Stimulated activated naive CD8-positive, alpha-beta T cell treated with anti-CD3 and anti-CD28 coated beads, Interleukin-15, Interleukin-2, amounts not matched to agents 100 ng/mL and 50 ng/mL, for 24 hours (primary cell): ENCODE measurements around the gene FMN1.

ENCODE experiments used
- H3K27ac Mint-ChIP-seq: one replicate; pipeline ENCODE4 v1.8.0; 2021; ENCODE audit warnings: mild to moderate bottlenecking, mixed read lengths
- H3K27me3 Mint-ChIP-seq: one replicate; pipeline ENCODE4 v1.8.0; 2021; ENCODE audit warnings: mixed read lengths
- H3K36me3 Mint-ChIP-seq: one replicate; pipeline ENCODE4 v1.8.0; 2021; ENCODE audit warnings: low read depth, mixed read lengths
- H3K4me1 Mint-ChIP-seq: one replicate; pipeline ENCODE4 v1.8.0; 2021; ENCODE audit warnings: low read depth, mixed read lengths
- H3K4me3 Mint-ChIP-seq: one replicate; pipeline ENCODE4 v1.8.0; 2021; ENCODE audit warnings: mild to moderate bottlenecking, mixed read lengths
- H3K9me3 Mint-ChIP-seq: one replicate; pipeline ENCODE4 v1.8.0; 2021; ENCODE audit warnings: mixed read lengths

Gene FMN1

DNA sequence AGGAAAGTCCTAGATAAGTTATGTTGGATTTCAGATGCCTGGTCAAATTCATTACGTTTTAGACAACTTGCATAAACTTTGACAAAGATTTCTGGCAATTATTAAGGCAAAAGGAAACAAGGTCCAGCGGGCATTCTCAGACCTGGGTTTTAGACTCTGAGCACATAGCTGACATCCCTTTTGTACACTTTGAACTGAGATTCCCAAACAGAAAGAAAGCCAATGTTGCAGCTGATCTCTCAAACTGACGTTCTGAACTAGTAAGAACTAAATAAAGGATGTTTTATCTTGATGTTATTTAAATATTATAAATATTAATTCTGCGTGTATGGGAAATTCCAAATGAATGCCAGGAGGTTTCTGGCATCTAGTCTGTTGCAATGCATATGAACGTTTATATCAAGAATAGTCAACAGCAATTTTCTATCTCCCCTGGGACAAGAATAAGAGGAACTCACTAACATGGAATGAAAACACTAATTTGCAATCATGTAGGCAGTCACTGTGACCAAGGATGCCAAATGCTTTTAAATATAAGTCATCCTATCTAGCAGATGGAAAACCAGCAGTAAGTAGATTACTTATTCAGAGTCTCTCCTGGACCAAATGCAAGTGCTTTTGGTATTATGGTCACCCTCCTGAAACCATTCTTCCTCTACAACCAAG lies 274.6 kb downstream of the FMN1 start:
- no peak overlapping the region for H3K4me3 Mint-ChIP-seq
- no peaks in the 10 kb centered on the region for H3K27me3 Mint-ChIP-seq
- no peaks in the 10 kb centered on the region for H3K9me3 Mint-ChIP-seq
- no peaks in the 10 kb centered on the region for H3K36me3 Mint-ChIP-seq
- H3K27ac Mint-ChIP-seq, result no peak overlapping the region
- H3K4me1 Mint-ChIP-seq, result no peaks in the 10 kb centered on the region

- Mint-ChIP-seq H3K4me3 (no peak overlapping the region), H3K27me3 (peaks cover under 1% of the 10 kb centered on the region), H3K36me3 (no peaks in the 10 kb centered on the region), H3K27ac (no peak overlapping the region), H3K4me1 (no peaks in the 10 kb centered on the region), H3K9me3 (no peaks in the 10 kb centered on the region)
Measured at GRCh38 chr15:32918547-32918946, 276.0 kb downstream of the FMN1 start.

DNA sequence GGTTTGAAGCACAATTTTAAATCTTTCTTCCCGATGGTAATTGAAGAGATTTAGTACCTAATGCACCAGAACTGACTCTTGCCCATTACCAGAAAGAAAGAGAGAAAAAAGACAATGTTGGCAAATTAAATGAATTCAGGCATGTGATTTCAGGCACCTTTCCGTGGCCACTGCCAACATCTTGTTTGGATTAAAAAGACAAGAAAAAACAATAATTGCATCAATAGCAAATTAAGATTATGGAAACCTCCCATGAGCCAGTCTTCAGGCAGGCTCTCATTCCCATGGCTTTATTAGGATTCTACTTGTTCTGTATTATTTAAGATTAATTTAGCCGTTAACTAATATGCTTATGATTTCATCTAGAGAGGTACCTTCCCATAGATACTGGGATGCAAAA lies 283.7 kb downstream of the FMN1 start:
- Mint-ChIP-seq H3K9me3 (no peaks in the 10 kb centered on the region), H3K27ac (no peak overlapping the region), H3K27me3 (peaks cover 5% of the 10 kb centered on the region), H3K4me3 (no peak overlapping the region), H3K4me1 (peaks cover 11% of the 10 kb centered on the region), H3K36me3 (no peaks in the 10 kb centered on the region)

DNA sequence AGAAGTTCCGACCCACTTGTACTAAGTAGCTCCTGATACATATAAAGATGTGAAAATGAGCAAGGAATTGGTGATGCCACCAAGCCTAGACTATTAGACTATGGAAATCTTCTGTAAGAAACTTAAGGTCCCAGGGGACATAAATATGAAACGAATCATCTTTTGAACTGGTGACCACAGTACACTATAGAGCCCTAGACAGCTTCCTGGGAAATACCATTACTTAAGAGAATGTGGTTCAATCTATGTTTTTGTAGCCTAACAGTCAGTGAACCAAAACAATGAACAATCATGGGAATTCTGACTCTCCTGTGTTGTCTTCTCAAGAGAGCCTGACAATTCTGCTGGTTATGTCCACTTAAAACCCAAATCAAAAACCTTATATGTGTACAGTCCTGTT lies 285.1 kb downstream of the FMN1 start:
- no peaks in the 10 kb centered on the region for H3K36me3 Mint-ChIP-seq
- H3K27me3 Mint-ChIP-seq, result peaks cover 5% of the 10 kb centered on the region
- peaks cover 11% of the 10 kb centered on the region for H3K4me1 Mint-ChIP-seq
- no peak overlapping the region for H3K4me3 Mint-ChIP-seq
- H3K27ac Mint-ChIP-seq, result no peak overlapping the region
- no peaks in the 10 kb centered on the region for H3K9me3 Mint-ChIP-seq

GRCh38 chr15:32908872-32909271 lies 285.6 kb downstream of the FMN1 start:
- no peak overlapping the region for H3K27ac Mint-ChIP-seq
- no peaks in the 10 kb centered on the region for H3K36me3 Mint-ChIP-seq
- no peak overlapping the region for H3K4me3 Mint-ChIP-seq
- H3K9me3 Mint-ChIP-seq, result no peaks in the 10 kb centered on the region
- H3K4me1 Mint-ChIP-seq, result peaks cover 11% of the 10 kb centered on the region
- H3K27me3 Mint-ChIP-seq, result peaks cover 5% of the 10 kb centered on the region

- Mint-ChIP-seq H3K9me3 (no peaks in the 10 kb centered on the region), H3K4me3 (no peak overlapping the region), H3K4me1 (peaks cover 11% of the 10 kb centered on the region), H3K36me3 (no peaks in the 10 kb centered on the region), H3K27me3 (peaks cover 1% of the 10 kb centered on the region), H3K27ac (no peak overlapping the region)
Measured at GRCh38 chr15:32908135-32908801, 286.2 kb downstream of the FMN1 start.

GRCh38 chr15:32905481-32905880 lies 289.0 kb downstream of the FMN1 start:
- Mint-ChIP-seq H3K4me3 (no peak overlapping the region), H3K4me1 (peaks cover 11% of the 10 kb centered on the region), H3K9me3 (no peaks in the 10 kb centered on the region), H3K27ac (no peak overlapping the region), H3K27me3 (peaks cover 8% of the 10 kb centered on the region), H3K36me3 (no peaks in the 10 kb centered on the region)

GRCh38 chr15:32904448-32904847 lies 290.1 kb downstream of the FMN1 start:
- peaks cover 11% of the 10 kb centered on the region for H3K4me1 Mint-ChIP-seq
- H3K36me3 Mint-ChIP-seq, result no peaks in the 10 kb centered on the region
- H3K4me3 Mint-ChIP-seq, result no peak overlapping the region
- peaks cover 13% of the 10 kb centered on the region for H3K27me3 Mint-ChIP-seq
- H3K27ac Mint-ChIP-seq, result no peak overlapping the region
- H3K9me3 Mint-ChIP-seq, result no peaks in the 10 kb centered on the region

DNA sequence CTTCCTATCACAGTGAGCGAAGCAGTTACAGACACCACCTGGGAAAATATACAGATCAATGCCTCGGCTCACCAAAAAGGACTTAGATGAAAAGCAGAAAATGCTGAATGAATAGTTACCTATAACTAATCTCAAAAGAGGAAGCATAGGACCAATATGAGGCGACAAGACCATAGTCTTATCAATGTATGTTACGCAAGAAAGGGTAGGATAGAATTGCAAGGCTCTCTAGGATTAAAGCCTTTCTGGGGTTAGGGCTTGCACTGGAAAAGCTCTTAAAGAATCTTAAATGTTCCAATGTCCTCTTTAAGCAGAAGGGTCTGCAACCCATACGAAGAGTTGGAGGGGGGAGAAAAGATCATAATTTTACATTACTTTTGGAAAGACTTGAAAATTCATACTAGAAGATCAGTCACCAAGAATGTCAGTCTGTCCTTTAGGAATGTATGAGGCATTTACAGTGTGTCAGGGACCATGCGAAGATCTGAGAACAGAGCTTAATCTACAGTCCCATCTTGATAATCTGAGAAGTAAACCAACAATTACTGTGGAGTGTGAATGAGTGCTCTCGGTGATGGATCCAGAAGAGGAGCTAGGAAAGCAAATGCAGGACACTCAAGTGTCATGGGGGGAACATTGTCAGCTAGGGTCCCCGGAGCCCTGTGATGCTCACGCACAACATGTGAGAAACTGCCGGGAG lies 290.8 kb downstream of the FMN1 start:
- no peak overlapping the region for H3K4me3 Mint-ChIP-seq
- no peak overlapping the region for H3K27ac Mint-ChIP-seq
- H3K9me3 Mint-ChIP-seq, result no peaks in the 10 kb centered on the region
- peaks cover 13% of the 10 kb centered on the region for H3K27me3 Mint-ChIP-seq
- peaks cover 6% of the 10 kb centered on the region for H3K4me1 Mint-ChIP-seq
- no peaks in the 10 kb centered on the region for H3K36me3 Mint-ChIP-seq

DNA sequence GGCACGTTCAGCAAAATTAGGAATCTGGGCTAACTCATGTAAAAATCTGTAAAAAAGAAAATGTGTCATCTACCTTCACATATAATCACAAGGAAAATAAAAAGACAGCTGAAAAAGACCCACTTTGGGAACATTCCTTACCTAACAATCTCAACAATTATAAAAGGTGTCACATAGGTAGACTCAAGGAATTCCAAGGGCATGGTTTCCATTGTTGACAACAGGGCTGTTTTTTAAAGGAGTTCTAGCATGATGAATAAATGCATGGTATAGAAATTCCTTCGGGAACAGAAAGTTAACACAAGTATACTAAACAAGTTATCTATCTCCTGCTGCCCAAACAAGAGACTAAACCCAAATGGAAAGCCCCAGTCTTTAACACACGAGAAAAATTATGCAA lies 292.5 kb downstream of the FMN1 start:
- peaks cover 17% of the 10 kb centered on the region for H3K27me3 Mint-ChIP-seq
- H3K4me1 Mint-ChIP-seq, result no peaks in the 10 kb centered on the region
- H3K9me3 Mint-ChIP-seq, result no peaks in the 10 kb centered on the region
- no peaks in the 10 kb centered on the region for H3K36me3 Mint-ChIP-seq
- no peak overlapping the region for H3K27ac Mint-ChIP-seq
- H3K4me3 Mint-ChIP-seq, result no peak overlapping the region

- Mint-ChIP-seq H3K27ac (no peak overlapping the region), H3K4me1 (no peaks in the 10 kb centered on the region), H3K4me3 (no peak overlapping the region), H3K9me3 (no peaks in the 10 kb centered on the region), H3K27me3 (peaks cover 17% of the 10 kb centered on the region), H3K36me3 (no peaks in the 10 kb centered on the region)
Measured at GRCh38 chr15:32901192-32901591, 293.3 kb downstream of the FMN1 start.

DNA sequence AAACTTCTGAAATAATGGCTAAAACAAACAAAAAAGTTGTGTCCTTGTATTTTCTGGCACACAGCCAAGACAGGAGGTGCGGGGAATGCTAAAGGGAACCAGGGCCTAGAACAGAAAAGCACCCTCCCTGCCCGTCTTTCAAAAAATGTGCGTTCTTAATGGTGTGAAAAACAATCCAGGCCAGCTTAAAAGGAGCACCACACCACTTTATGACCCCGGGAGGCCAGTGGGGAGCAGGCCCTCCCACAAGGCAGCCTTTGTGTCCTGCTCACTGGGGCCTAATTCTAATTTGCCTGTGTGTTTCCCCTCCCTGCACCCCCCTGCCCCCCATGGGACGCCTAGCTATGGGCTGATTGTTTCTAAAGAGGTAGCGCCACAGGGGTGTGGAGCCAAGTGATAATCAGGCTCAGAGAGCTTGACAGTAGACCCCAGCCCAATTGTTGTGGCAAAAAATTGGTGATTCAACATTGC lies 295.4 kb downstream of the FMN1 start:
- Mint-ChIP-seq H3K36me3 (no peaks in the 10 kb centered on the region), H3K4me3 (no peak overlapping the region), H3K4me1 (no peaks in the 10 kb centered on the region), H3K9me3 (no peaks in the 10 kb centered on the region), H3K27me3 (peaks cover 20% of the 10 kb centered on the region), H3K27ac (no peak overlapping the region)

DNA sequence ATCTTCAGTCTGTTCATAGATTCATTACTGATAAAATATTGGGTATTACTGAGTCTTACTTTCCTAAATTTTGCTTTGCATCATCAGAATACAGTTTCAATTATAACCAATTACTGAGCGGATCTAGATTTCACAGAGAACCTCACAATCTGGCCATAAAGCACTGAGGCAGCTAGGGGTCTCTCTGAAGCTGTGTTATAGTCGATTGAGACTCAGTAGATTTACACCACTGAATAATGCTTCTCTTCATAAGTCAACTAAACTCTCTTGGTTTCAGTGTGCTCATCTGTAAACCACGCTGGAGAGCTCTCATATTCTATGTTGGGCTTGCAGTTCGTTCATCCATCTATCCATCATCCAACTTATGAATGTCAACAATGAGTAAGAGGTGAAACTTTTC lies 296.1 kb downstream of the FMN1 start:
- Mint-ChIP-seq H3K9me3 (no peaks in the 10 kb centered on the region), H3K27ac (no peak overlapping the region), H3K4me1 (no peaks in the 10 kb centered on the region), H3K4me3 (no peak overlapping the region), H3K36me3 (no peaks in the 10 kb centered on the region), H3K27me3 (peaks cover 20% of the 10 kb centered on the region)

DNA sequence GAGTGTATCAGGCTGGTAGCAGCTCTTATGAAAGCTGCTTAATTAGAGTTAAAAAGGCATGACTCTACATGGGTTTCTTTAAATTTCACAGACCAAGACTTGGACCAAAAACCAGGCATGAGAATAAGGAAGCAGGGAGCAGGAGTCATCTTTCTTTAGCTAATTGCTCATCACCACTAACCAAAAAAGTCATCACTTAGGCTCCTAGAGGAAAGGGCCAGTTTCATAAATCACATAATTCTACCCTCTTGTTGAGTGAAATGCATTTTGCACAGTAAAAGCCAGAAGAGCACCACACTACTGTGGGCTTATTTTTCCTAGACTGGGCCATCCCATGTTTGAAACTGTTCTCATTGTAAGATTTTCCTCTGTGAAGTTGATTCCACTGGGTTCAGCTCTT lies 301.1 kb downstream of the FMN1 start:
- no peaks in the 10 kb centered on the region for H3K36me3 Mint-ChIP-seq
- peaks cover 11% of the 10 kb centered on the region for H3K27me3 Mint-ChIP-seq
- no peaks in the 10 kb centered on the region for H3K9me3 Mint-ChIP-seq
- no peaks in the 10 kb centered on the region for H3K4me1 Mint-ChIP-seq
- H3K4me3 Mint-ChIP-seq, result no peak overlapping the region
- H3K27ac Mint-ChIP-seq, result no peak overlapping the region

DNA sequence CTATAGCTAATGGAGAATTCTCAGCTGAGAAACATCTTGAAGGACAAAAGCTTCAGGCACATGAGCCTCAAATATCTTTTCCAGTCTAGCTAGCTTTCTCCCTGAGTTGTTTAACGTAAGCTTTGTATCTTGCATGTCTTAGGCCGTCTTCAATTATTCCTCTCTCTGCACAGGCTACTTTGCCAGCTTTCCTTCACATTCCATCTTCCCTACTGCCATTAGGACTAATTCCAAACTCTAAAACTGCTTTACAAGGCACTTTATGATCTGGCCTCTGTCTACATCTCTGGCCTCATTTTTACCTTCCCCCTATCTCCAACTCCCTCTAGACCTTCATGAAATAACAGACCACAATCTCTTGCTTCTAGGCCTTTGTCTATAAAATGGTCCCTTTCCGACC lies 305.3 kb downstream of the FMN1 start:
- Mint-ChIP-seq H3K27ac (no peak overlapping the region), H3K4me3 (no peak overlapping the region), H3K27me3 (peaks cover 4% of the 10 kb centered on the region), H3K9me3 (no peaks in the 10 kb centered on the region), H3K36me3 (no peaks in the 10 kb centered on the region), H3K4me1 (no peaks in the 10 kb centered on the region)
